ENCODE data around the gene TBCEL. TPM values are rescaled to one million over a fixed set of nuclear protein-coding genes. Genes with fewer than 3 reads are reported as not detected.

TBCEL gene
- total and polyA plus RNA-seq, 2 donors (not counting 3 experiments of a cell fraction or from before 2014, with no cell fraction given): 5.6 to 19.5 TPM

DNA sequence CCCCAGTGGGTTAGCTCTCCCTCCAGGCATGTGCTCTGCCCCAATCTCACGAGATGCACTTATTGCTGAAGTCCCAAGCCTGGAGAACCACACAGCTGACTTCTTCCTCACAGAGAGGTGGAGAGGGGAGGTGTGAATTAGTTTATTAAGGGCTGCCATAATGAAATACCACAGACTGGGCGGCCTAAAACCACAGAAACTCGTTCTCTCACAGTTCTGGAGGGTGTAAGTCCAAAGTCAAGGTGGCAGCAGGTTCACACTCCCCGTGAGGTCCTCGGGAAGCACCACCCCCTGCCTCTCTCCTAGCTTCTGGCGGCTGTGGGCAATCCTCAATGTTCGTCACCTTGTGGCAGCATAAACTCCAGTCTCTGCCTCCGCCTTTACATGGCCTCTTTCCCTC lies 116.5 kb downstream of the TBCEL start:
- H4K20me1 ChIP-seq (replicated peaks; ENCODE audit: control insufficient read depth, extremely low read depth, insufficient read depth, low read length): no peaks in the 10 kb centered on the region
- TF ChIP-seq, protein P1, sequence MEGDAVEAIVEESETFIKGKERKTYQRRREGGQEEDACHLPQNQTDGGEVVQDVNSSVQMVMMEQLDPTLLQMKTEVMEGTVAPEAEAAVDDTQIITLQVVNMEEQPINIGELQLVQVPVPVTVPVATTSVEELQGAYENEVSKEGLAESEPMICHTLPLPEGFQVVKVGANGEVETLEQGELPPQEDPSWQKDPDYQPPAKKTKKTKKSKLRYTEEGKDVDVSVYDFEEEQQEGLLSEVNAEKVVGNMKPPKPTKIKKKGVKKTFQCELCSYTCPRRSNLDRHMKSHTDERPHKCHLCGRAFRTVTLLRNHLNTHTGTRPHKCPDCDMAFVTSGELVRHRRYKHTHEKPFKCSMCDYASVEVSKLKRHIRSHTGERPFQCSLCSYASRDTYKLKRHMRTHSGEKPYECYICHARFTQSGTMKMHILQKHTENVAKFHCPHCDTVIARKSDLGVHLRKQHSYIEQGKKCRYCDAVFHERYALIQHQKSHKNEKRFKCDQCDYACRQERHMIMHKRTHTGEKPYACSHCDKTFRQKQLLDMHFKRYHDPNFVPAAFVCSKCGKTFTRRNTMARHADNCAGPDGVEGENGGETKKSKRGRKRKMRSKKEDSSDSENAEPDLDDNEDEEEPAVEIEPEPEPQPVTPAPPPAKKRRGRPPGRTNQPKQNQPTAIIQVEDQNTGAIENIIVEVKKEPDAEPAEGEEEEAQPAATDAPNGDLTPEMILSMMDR (IDR thresholded peaks at IDR 0.05; ENCODE audit: extremely low read depth in 1 of 2, insufficient read depth in 1 of 2, low read depth in 1 of 2, low read length in 2 of 2): no peak
- TF ChIP-seq POLR2AphosphoS5 (IDR thresholded peaks at IDR 0.05; ENCODE audit: insufficient read depth, low read depth, low read length): no peak
- no peak for TF ChIP-seq JUN (IDR thresholded peaks at IDR 0.05; ENCODE audit: borderline replicate concordance, insufficient read depth, insufficient read length, low read depth)
- TF ChIP-seq GATA2 (IDR thresholded peaks at IDR 0.05; ENCODE audit: insufficient read depth, insufficient read length, low read depth, low read length): no peak
- TF ChIP-seq POLR2A (IDR thresholded peaks at IDR 0.05; ENCODE audit: low read depth, low read length): no peak
- TF ChIP-seq MYC (IDR thresholded peaks at IDR 0.05; ENCODE audit: low read depth, low read length): no peak
- TF ChIP-seq, protein P2, sequence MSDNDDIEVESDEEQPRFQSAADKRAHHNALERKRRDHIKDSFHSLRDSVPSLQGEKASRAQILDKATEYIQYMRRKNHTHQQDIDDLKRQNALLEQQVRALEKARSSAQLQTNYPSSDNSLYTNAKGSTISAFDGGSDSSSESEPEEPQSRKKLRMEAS (IDR thresholded peaks at IDR 0.05; ENCODE audit: insufficient read depth, insufficient read length): no peak
- TF ChIP-seq FOS (IDR thresholded peaks at IDR 0.05; ENCODE audit: borderline replicate concordance, insufficient read depth, low read length): no peak
- TF ChIP-seq EZH2 (IDR thresholded peaks at IDR 0.05; ENCODE audit: borderline replicate concordance, low read depth, low read length, severe bottlenecking): no peak
- H3K9ac ChIP-seq (replicated peaks; ENCODE audit: extremely low read depth, insufficient read depth, low read length): no peak overlapping the region
- H3K9me1 ChIP-seq (replicated peaks; ENCODE audit: control insufficient read depth, extremely low read depth, insufficient read depth, low read length): no peaks in the 10 kb centered on the region
- POLR2A ChIA-PET: no interaction called here
- no peak overlapping the region for H3K27ac ChIP-seq (ENCODE audit: insufficient read depth, low read depth, low read length)
- DNase-seq (ENCODE audit: low read depth, low spot score) (no peak), FAIRE-seq (no peak)
- no peaks in the 10 kb centered on the region for H3K4me1 ChIP-seq (ENCODE audit: control insufficient read depth, extremely low read depth, insufficient read depth, low read length)
- no peaks in the 10 kb centered on the region for H3K9me3 ChIP-seq (replicated peaks; ENCODE audit: control insufficient read depth, insufficient read depth, low read length)
- H3K36me3 ChIP-seq (ENCODE audit: control insufficient read depth in 2 of 2, extremely low read depth in 1 of 2, insufficient read depth in 2 of 2, low read length in 2 of 2): no peaks in the 10 kb centered on the region
- H3K27me3 ChIP-seq (ENCODE audit: control insufficient read depth in 2 of 2, insufficient read depth in 2 of 2, low read length in 2 of 2): no peaks in the 10 kb centered on the region
- H3K4me2 ChIP-seq (ENCODE audit: insufficient read depth, low read length): no peak overlapping the region
- dilution Hi-C loops (cut with MboI; ENCODE audit: extremely low pct_ligation_motif_present, low sequenced_read_pairs): no loop called here
- CTCF ChIA-PET: no interaction called here
- H2AFZ ChIP-seq (ENCODE audit: low read depth, low read length): no peak overlapping the region
- no peaks in the 10 kb centered on the region for H3K79me2 ChIP-seq (ENCODE audit: control insufficient read depth, insufficient read depth, low read length)
- intact Hi-C loops (cut with micrococcal nuclease): no loop called here
- H3K4me3 ChIP-seq (replicated peaks in 1 of 3; ENCODE audit: insufficient read depth in 1 of 3, low read depth in 1 of 3, low read length in 3 of 3): no peak overlapping the region
- BruUV-seq (replicated peaks): no TSS peak

Other genes starting within 250 kb of the TBCEL start
- gene TECTA, start 77.1 kb downstream of the TBCEL start, total RNA-seq: 0.28 and 0.44 TPM in 2 replicates
- gene TECTA, start 77.1 kb downstream of the TBCEL start, polyA plus RNA-seq: 0.69 and 0.97 TPM in 2 replicates

All from endothelial cell of umbilical vein (primary cell).